ENCODE measurements around the gene AKAP9. TPM values are rescaled to one million over a fixed set of nuclear protein-coding genes. Genes with fewer than 3 reads are reported as not detected.
"Not testable (repeated sequence)": the region's sequence is repeated elsewhere in the genome, so short reads cannot be mapped to it uniquely, and the experiment has no call there.

The AKAP9 gene
- total RNA-seq, 1 experiment from 2014 or later = 6.6 TPM

DNA sequence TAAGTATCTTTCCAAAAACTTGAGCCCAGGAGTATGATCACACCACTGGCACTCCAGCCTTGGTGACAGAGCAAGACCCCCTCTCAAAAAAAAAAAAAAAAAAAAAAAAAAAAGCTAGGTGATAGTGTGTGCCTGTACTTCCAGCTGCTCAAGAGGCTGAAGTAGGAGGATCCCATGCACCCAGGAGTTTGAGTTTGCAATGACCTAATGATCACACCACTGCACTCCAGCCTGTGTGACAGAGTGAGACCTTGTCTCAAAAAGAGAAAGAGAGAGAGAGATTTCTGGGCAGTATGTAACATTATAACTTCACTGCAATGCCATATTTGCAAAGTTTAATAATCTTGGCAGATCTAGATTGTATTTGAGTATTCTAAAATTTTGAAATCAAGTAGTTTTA is 47.6 kb downstream of the AKAP9 start:
- DNase-seq (ENCODE audit: low read depth) = no peak
- in situ Hi-C loops (cut with HindIII; ENCODE audit: low pct_unique_long_range_greater_than_20kb, low sequenced_read_pairs) = no loop called here

GRCh38 chr7:91993976-91994375 is 53.3 kb downstream of the AKAP9 start:
- in situ Hi-C loops (cut with HindIII; ENCODE audit: low pct_unique_long_range_greater_than_20kb, low sequenced_read_pairs) = no loop called here
- DNase-seq (ENCODE audit: low read depth) = no peak

GRCh38 chr7:91995391-91996105 is 54.9 kb downstream of the AKAP9 start:
- DNase-seq (ENCODE audit: low read depth) = no peak
- in situ Hi-C loops (cut with HindIII; ENCODE audit: low pct_unique_long_range_greater_than_20kb, low sequenced_read_pairs) = no loop called here

DNA sequence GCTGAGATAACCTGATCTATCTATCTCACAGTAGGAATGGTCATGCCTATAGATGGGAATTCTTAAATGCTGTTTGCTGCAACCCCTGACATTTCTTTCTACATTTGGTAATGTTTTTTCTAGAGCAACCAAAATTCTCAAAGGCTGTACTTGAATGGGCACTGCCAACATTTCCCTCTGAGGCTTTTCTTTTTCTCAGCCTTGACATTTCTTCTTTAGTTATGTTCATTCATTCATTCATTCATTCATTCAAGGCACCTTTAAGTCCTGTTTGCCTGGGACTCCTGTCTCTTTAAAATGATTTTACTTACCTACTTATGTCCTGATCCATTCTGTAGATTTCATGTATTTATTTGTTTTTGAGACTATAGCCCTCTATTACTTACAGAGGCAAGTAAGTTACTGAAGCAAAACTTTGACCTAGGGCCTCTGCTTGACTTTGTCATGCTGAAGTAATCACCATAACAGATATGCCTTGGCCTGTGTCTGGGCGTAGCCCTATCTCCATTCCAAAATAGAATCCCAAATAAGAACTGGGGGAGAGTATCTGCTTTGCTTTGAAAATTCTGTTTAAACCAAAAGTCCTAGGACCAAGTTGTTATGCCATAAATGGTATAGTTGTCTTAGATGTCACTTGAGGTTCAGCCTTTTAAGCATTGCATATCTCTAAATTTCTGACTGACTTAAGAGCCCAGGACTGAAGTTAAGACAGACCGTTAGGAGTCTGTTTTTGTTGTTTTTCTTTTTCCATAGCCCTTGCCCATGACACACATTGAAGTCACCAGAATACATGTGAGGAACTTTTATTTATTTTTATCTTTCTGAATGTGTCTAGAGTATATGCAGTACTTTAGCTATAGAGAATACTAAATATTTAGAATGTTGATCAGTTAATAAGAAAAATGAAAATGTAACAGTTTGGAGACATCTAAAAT is 59.2 kb downstream of the AKAP9 start:
- in situ Hi-C loops (cut with HindIII; ENCODE audit: low pct_unique_long_range_greater_than_20kb, low sequenced_read_pairs) = no loop called here
- no peak for DNase-seq (ENCODE audit: low read depth)

DNA sequence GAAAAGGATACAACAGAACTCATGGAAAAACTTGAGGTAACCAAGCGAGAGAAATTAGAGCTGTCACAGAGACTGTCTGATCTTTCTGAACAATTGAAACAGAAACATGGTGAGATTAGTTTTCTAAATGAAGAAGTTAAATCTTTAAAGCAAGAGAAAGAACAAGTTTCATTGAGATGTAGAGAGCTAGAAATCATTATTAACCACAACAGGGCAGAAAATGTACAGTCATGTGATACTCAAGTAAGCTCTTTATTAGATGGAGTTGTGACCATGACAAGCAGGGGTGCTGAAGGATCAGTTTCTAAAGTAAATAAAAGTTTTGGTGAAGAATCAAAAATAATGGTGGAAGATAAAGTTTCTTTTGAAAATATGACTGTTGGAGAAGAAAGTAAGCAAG is 62.1 kb downstream of the AKAP9 start:
- in situ Hi-C loops (cut with HindIII; ENCODE audit: low pct_unique_long_range_greater_than_20kb, low sequenced_read_pairs) = no loop called here

DNA sequence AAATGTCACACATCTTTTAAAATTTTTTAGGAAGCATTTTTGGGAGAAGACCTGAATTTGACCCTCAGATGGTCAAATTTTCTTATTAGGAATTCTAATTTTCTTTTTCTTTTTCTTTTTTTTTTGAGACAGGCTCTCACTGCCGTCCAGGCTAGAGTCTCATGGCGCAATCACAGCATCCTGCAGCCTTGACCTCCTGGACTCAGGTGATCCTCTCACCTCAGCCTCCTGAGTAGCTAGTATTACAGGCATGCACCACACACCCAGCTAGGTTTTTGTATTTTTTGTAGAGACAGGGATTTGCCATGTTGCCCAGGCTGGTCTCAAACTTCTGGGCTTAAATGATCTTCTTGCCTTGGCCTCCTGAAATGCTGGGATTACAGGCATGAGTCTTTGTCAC is 65.4 kb downstream of the AKAP9 start:
- DNase-seq (ENCODE audit: low read depth) = no peak
- in situ Hi-C loops (cut with HindIII; ENCODE audit: low pct_unique_long_range_greater_than_20kb, low sequenced_read_pairs) = no loop called here

More for the DNA sequence above, 62.1 kb downstream of the AKAP9 start:
- DNase-seq (ENCODE audit: low read depth) = no peak

DNA sequence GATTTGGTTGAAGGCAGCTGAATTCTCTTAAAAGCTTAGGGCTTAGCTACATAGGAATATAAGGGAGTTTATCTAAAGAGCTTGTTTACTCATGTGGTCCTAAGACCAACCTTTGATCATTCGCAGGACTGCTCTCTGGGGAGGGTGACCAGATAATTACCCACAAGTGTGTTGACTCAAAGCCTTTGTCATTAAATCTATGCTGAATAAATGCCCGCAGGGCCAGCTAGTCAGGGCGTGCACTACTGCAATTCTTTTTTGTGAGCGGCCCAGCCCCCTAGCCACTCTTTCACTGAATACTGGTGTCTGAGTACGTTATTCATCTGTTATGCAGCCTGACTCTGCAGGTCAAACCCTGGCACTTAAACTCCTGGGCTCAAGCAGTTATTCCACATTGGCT is 69.6 kb downstream of the AKAP9 start:
- in situ Hi-C loops (cut with HindIII; ENCODE audit: low pct_unique_long_range_greater_than_20kb, low sequenced_read_pairs) = no loop called here
- DNase-seq (ENCODE audit: low read depth) = no peak

DNA sequence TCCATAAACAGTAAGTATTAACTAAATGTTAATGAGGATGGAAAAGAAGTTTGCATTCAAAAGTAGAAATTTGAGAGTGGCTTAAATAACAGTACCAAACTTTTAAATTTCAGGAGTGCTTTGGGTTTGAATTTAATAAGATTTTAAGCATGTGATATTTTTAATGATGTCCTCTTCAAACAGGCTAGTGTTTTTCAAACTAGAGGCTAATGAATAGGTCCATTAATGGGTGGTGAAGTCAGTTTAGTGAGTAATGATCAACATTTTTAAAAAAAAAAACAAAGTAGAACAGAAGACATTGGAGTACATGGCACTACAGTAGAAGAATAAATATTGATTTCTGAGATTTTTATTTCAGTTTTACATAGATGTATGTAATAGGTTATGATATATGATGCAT is 72.9 kb downstream of the AKAP9 start:
- in situ Hi-C loops (cut with HindIII; ENCODE audit: low pct_unique_long_range_greater_than_20kb, low sequenced_read_pairs) = no loop called here
- DNase-seq (ENCODE audit: low read depth) = no peak

DNA sequence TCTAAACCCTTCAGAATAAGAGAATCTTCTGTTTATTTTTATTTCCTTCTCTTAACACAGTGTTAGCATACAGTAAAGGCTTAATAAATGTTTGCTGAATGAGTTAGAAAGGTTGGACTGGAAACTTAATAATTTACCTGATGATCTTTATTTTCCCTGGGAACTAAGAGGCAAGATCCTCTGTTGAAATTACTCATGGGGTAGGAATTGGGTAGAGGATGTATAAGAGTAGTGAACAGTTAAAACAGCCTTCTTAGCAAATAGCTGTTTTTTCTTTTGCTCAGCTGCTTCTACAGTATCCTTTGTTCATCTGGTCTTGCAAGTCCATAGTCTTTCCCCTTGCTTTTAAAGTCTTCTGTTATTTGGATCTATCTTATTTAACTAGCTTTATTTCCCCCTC is 80.0 kb downstream of the AKAP9 start:
- DNase-seq (ENCODE audit: low read depth) = peak; percentile 36
- in situ Hi-C loops (cut with HindIII; ENCODE audit: low pct_unique_long_range_greater_than_20kb, low sequenced_read_pairs) = no loop called here

GRCh38 chr7:92025260-92025659 is 84.6 kb downstream of the AKAP9 start:
- peak; percentile 16 for DNase-seq (ENCODE audit: low read depth)
- in situ Hi-C loops (cut with HindIII; ENCODE audit: low pct_unique_long_range_greater_than_20kb, low sequenced_read_pairs) = no loop called here

- DNase-seq (ENCODE audit: low read depth); in situ Hi-C loops (cut with HindIII; ENCODE audit: low pct_unique_long_range_greater_than_20kb, low sequenced_read_pairs): not testable (repeated sequence)
These were observed 86.0 kb downstream of the AKAP9 start for GRCh38 chr7:92026635-92027034.

DNA sequence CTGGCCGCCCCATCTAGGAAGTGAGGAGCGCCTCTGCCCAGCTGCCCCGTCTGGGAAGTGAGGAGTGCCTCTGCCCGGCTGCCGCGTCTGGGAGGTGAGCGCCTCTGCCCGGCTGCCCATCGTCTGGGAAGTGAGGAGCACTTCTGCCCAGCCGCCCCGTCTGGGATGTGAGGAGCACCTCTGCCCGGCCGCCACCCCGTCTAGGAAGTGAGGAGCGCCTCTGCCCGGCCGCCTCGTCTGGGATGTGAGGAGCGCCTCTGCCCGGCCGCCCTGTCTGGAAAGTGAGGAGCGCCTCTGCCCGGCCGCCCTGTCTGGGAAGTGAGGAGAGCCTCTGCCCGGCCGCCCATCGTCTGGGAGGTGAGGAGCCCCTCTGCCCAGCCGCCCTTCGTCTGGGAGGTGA is 86.5 kb downstream of the AKAP9 start:
- in situ Hi-C loops (cut with HindIII; ENCODE audit: low pct_unique_long_range_greater_than_20kb, low sequenced_read_pairs); DNase-seq (ENCODE audit: low read depth): not testable (repeated sequence)

DNA sequence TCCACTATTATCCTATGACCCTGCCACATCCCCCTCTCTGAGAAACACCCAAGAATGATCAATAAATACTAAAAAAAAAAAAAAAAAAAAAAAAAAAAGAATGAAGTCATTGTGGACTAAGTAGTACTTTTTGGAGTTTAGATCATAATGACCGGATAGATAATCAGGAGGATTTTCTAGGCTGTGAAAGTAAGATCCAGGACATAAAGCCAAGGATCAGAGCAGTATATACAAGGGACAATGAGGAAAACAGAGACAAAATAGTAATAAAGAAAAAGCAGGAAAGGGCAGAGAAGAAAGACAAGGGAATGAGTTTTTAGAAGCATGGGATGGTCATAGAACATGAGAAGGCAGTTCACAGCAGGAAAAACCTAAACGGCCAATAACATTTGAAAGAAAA is 87.6 kb downstream of the AKAP9 start:
- in situ Hi-C loops (cut with HindIII; ENCODE audit: low pct_unique_long_range_greater_than_20kb, low sequenced_read_pairs) = no loop called here
- no peak for DNase-seq (ENCODE audit: low read depth)

- in situ Hi-C loops (cut with HindIII; ENCODE audit: low pct_unique_long_range_greater_than_20kb, low sequenced_read_pairs) = no loop called here
These were observed 88.0 kb downstream of the AKAP9 start for GRCh38 chr7:92028686-92029085.

DNA sequence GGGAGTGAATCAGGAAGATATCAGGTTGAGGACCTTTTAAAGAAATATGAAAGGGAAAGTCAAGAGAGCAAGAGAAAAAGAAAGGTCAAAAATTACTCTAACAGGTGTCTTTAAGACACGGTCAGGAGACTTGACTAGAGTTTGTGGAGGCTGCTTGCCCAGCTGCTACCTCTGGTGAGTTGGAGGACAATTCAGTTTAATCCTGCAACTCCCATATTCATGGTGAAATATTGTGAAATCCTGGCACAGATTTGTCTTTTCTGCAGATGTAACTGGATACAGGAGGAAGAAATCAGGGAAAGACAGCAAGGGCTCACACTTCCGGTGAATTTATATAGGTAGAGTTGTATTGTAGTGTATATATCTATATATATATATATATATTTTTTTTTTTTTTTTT is 93.5 kb downstream of the AKAP9 start:
- in situ Hi-C loops (cut with HindIII; ENCODE audit: low pct_unique_long_range_greater_than_20kb, low sequenced_read_pairs) = no loop called here
- no peak for DNase-seq (ENCODE audit: low read depth)

More at GRCh38 chr7:92028686-92029085, 88.0 kb downstream of the AKAP9 start:
- no peak for DNase-seq (ENCODE audit: low read depth)

DNA sequence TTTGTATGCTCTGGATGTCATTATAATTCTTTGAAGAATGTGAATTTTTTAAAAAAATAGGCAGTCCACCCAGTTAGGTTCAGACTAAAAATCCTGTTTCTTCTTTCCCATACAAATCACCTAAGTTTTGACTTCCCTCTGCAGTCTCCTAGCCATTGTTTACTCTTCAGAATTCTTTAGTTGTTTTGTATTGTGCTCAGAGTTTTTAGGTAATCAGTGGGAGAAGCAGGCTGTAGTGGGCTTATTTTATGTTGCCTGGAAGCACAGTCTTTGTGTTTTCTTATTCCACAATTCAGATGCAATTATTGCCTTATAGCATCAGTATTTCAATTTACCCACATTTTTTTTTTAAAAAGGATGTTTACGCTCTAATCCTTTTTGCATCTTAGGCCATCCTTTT is 94.9 kb downstream of the AKAP9 start:
- no peak for DNase-seq (ENCODE audit: low read depth)
- in situ Hi-C loops (cut with HindIII; ENCODE audit: low pct_unique_long_range_greater_than_20kb, low sequenced_read_pairs) = no loop called here

- in situ Hi-C loops (cut with HindIII; ENCODE audit: low pct_unique_long_range_greater_than_20kb, low sequenced_read_pairs) = no loop called here
- no peak for DNase-seq (ENCODE audit: low read depth)
These were observed 99.2 kb downstream of the AKAP9 start for GRCh38 chr7:92039900-92040299.

GRCh38 chr7:92042056-92042737 is 101.5 kb downstream of the AKAP9 start:
- in situ Hi-C loops (cut with HindIII; ENCODE audit: low pct_unique_long_range_greater_than_20kb, low sequenced_read_pairs) = no loop called here

GRCh38 chr7:92043098-92043497 is 102.4 kb downstream of the AKAP9 start:
- in situ Hi-C loops (cut with HindIII; ENCODE audit: low pct_unique_long_range_greater_than_20kb, low sequenced_read_pairs) = no loop called here
- no peak for DNase-seq (ENCODE audit: low read depth)

More at GRCh38 chr7:92042056-92042737, 101.5 kb downstream of the AKAP9 start:
- DNase-seq (ENCODE audit: low read depth) = no peak

Data from Caki2 (cell line).